C4-2B (cell line): ENCODE results near the gene GFOD1.

Experiments used
- CTCF ChIP-seq: fragments of 450-650 bp; conservative IDR thresholded peaks from 2 replicates; pipeline ENCODE4 v1.5.1; 2017; ENCODE audit warnings: mild to moderate bottlenecking
- ZFX ChIP-seq: fragments of 450-650 bp; IDR thresholded peaks from 2 replicates; pipeline ENCODE4 v1.6.1; 2017

- TF ChIP-seq CTCF (no peak), ZFX (no peak)
Measured at GRCh38 chr6:13365320-13365719, 122.1 kb downstream of the GFOD1 start.
